ENCODE results near the gene SREK1. TPM values are rescaled to one million over a fixed set of nuclear protein-coding genes. Genes with fewer than 3 reads are reported as not detected.

The SREK1 gene
- total and polyA plus RNA-seq, 9 donors, result 24.5 to 101 (median 54.0) TPM

DNA sequence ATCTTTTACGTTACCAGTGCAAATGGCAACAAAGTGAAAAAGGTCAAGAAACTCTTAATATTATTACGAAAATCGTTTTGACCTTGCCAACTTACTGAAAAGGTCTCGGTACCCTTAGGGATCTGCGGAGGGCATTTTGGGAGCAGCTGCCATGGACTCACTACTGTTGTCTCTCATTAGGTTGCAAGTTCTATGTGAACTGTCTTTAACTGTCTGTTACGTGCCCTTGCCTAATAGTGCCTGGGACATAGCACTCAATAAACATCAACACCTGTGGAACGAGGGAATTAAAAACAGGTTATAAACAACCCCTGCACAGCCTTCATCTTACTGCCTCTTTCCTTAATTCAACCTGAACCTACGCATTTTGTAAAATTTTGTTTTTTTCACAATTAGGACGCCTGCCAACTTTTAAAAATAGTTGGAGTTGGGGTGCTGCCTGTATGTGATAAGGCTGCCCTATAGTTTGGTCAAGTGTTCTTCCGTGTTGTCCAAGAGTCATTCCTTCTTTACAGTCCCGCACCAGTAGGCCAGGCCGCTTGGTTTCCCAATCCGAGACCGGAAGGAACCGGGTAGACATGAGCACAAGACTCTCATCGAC is 527 bp upstream of the SREK1 start:
- peak in 1 of 5 donors; percentile 21 for DNase-seq

DNA sequence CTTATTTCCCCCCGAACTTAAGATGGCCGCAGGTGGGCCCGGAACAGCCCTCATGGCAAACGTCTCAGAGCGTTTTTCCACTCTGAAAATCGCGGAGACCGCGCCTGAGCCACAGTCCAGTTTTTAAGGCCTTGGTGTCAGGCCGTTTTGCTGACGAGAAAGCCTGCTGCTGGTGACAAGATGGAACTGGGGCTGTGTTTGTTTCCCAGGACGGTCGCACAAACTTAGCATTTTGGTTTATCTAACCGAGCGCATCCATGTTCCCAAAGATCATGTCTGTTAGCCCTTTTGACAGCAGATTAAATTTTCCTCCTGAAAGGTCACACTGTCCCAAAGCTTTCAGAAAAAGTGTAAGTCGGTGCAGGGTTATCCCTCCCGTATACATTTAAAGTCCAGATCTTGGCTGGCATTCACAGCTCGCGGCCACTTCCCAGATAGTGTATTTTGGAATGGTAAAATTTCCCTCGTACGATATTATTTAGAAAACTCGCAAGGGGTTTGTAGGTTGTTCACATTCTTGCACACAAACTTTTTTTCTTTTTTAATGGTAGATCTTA is 812 bp downstream of the SREK1 start:
- TF ChIP-seq, protein P1, sequence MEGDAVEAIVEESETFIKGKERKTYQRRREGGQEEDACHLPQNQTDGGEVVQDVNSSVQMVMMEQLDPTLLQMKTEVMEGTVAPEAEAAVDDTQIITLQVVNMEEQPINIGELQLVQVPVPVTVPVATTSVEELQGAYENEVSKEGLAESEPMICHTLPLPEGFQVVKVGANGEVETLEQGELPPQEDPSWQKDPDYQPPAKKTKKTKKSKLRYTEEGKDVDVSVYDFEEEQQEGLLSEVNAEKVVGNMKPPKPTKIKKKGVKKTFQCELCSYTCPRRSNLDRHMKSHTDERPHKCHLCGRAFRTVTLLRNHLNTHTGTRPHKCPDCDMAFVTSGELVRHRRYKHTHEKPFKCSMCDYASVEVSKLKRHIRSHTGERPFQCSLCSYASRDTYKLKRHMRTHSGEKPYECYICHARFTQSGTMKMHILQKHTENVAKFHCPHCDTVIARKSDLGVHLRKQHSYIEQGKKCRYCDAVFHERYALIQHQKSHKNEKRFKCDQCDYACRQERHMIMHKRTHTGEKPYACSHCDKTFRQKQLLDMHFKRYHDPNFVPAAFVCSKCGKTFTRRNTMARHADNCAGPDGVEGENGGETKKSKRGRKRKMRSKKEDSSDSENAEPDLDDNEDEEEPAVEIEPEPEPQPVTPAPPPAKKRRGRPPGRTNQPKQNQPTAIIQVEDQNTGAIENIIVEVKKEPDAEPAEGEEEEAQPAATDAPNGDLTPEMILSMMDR (IDR thresholded peaks at IDR 0.05), result no peak
- no peak for TF ChIP-seq POLR2A (IDR thresholded peaks at IDR 0.05)
- no peak for TF ChIP-seq EP300 (IDR thresholded peaks at IDR 0.05)
- no peak for DNase-seq
- WGBS, 3 donors, result 0 to 1% (median 0%) methylated on average over 22 of the region's 22 CpGs
- intact Hi-C loops (cut with DNase I), result loop anchor here (5.0 to 10.0 kb wide), 2 partner anchors 218 to 220 kb away; partner anchors contain the start of gene ERBIN (in 4 of the 4)
- Histone ChIP-seq H3K27me3 (no peaks in the 10 kb centered on the region), H3K4me3 (peak overlapping the region; percentile 75), H3K4me1 (ENCODE audit: insufficient read depth) (peaks cover 6% of the 10 kb centered on the region), H3K36me3 (no peaks in the 10 kb centered on the region), H3K27ac (peak overlapping the region; percentile 99), H3K9me3 (no peaks in the 10 kb centered on the region)

More for the DNA sequence above, 527 bp upstream of the SREK1 start:
- Histone ChIP-seq H3K4me3 (peak overlapping the region; percentile 75), H3K9me3 (no peaks in the 10 kb centered on the region), H3K27ac (peak overlapping the region; percentile 99), H3K27me3 (no peaks in the 10 kb centered on the region), H3K36me3 (no peaks in the 10 kb centered on the region), H3K4me1 (ENCODE audit: insufficient read depth) (peaks cover 6% of the 10 kb centered on the region)
- TF ChIP-seq POLR2A (IDR thresholded peaks at IDR 0.05) (no peak), EP300 (IDR thresholded peaks at IDR 0.05) (no peak)
- TF ChIP-seq, protein P1 (IDR thresholded peaks at IDR 0.05), result no peak
- intact Hi-C loops (cut with DNase I), result loop anchor here (5.0 to 10.0 kb wide), 2 partner anchors 216 to 219 kb away; partner anchors contain the start of gene ERBIN (in 4 of the 4)
- WGBS, 3 donors, result 18 to 22% (median 21%) methylated on average over 16 of the region's 16 CpGs

DNA sequence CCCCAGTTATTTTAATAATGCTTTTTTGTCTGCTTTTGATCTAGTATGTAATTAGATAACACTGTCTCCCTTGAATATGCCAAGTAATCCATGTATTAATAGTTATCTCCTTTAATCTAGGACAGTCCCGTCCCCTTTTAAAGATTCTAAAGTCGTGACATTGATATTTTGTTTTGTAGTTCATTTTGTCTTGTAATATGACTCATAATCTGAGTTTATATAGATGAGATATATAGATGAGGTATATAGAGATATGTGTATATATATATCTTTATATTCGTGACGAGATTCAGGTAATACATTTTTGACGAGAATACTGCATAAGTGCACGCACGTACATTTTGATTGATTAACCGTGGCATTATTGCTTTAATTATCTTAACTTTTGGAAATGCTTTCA is 1.6 kb downstream of the SREK1 start:
- WGBS, 3 donors, result 13 to 24% (median 14%) methylated on average over 8 of the region's 8 CpGs
- intact Hi-C loops (cut with DNase I), result loop anchor here in 2 of 4 donors (10.0 kb wide), 1 partner anchor 221 kb away; the partner anchor contains the start of gene ERBIN (in 2 of the 2)

DNA sequence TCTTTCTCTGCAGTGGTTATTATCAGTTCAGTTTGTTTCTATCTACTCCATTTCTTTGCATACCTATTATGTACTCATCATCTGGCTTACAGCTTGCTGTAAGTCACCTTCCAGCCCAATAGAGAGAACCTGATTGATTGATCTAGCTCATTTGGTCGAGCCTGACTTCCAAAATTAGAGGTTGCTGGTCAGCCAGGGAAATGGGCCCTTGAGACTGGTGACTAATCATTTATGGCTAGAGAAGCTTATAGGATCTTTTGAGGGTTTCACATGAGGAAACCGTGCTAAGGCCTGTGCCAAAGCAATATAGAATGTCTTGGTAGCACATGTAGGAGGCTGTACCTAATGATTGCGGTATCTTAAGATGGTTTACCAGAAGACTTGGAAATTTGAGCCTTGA is 5.8 kb downstream of the SREK1 start:
- no peak for DNase-seq
- H3K27ac ChIP-seq, result no peak overlapping the region
- intact Hi-C loops (cut with DNase I), result loop anchor here in 2 of 4 donors (10.0 kb wide), 1 partner anchor 225 kb away; the partner anchor contains the start of gene ERBIN (in 2 of the 2)
- H3K4me3 ChIP-seq, result no peak overlapping the region
- WGBS, 3 donors, result 93 to 97% (median 97%) methylated on average over 3 of the region's 3 CpGs
- no peaks in the 10 kb centered on the region for H3K9me3 ChIP-seq
- no peaks in the 10 kb centered on the region for H3K36me3 ChIP-seq
- peaks cover 4% of the 10 kb centered on the region for H3K4me1 ChIP-seq (ENCODE audit: insufficient read depth)
- TF ChIP-seq, protein P1 (IDR thresholded peaks at IDR 0.05), result no peak
- TF ChIP-seq EP300 (IDR thresholded peaks at IDR 0.05), result no peak
- no peak for TF ChIP-seq POLR2A (IDR thresholded peaks at IDR 0.05)
- no peaks in the 10 kb centered on the region for H3K27me3 ChIP-seq

More for the DNA sequence above, 1.6 kb downstream of the SREK1 start:
- H3K27me3 ChIP-seq, result no peaks in the 10 kb centered on the region
- peak overlapping the region in 1 of 2 donors; percentile 99 for H3K27ac ChIP-seq
- peaks cover 6% of the 10 kb centered on the region for H3K4me1 ChIP-seq (ENCODE audit: insufficient read depth)
- H3K36me3 ChIP-seq, result no peaks in the 10 kb centered on the region
- no peaks in the 10 kb centered on the region for H3K9me3 ChIP-seq
- no peak for DNase-seq
- peak overlapping the region; percentile 75 for H3K4me3 ChIP-seq
- TF ChIP-seq EP300 (IDR thresholded peaks at IDR 0.05), result no peak
- TF ChIP-seq, protein P1 (IDR thresholded peaks at IDR 0.05), result no peak
- no peak for TF ChIP-seq POLR2A (IDR thresholded peaks at IDR 0.05)
